Muscle of back (tissue), 13 donors: ENCODE measurements around the gene ENDOG. TPM values are rescaled to one million over a fixed set of nuclear protein-coding genes. Genes with fewer than 3 reads are reported as not detected.
"Not testable (repeated sequence)": the region's sequence is repeated elsewhere in the genome, so short reads cannot be mapped to it uniquely, and the experiment has no call there.

Experiments
- DNase-seq, 3 donors: peaks; one replicate each; pipeline versions ENCODE4 v3.0.0 to v3.0.0-alpha.2; 2013
- long read RNA-seq, 9 donors: transcript quantifications; one replicate each; lab custom pipeline, GENCODE V29; 2026
- polyA plus RNA-seq, 10 donors: library from polyadenylated mRNA; unstranded; fragments of 120-200 nt; gene quantifications; one replicate each; pipeline ENCODE4 v1.2.1, GENCODE V29; 2013; ENCODE audit not compliant: insufficient read length in 10 of 10

ENDOG gene
- polyA plus RNA-seq, result 10 to 100 TPM; 11.1 to 24.9 (median 14.7) TPM
- long read RNA-seq, donor 1, transcript ENDOG-201 (3 exons, 1,172 nt), result major isoform, 13 of 20 reads
- long read RNA-seq, donor 1, partial matches to known transcripts, result 7 of 20 reads
- long read RNA-seq, donor 1, other reads (novel, unspliced or antisense), result 0 of 20 reads
- long read RNA-seq, donor 2, transcript ENDOG-201 (3 exons, 1,172 nt), result major isoform, 25 of 25 reads
- long read RNA-seq, donor 2, partial matches to known transcripts, result 0 of 25 reads
- long read RNA-seq, donor 2, other reads (novel, unspliced or antisense), result 0 of 25 reads
- long read RNA-seq, donor 3, result 0 reads
- long read RNA-seq, donor 4, transcript ENDOG-201 (3 exons, 1,172 nt), result major isoform, 19 of 19 reads
- long read RNA-seq, donor 4, partial matches to known transcripts, result 0 of 19 reads
- long read RNA-seq, donor 4, other reads (novel, unspliced or antisense), result 0 of 19 reads
- long read RNA-seq, donor 5, transcript ENDOG-201 (3 exons, 1,172 nt), result major isoform, 20 of 32 reads
- long read RNA-seq, donor 5, partial matches to known transcripts, result 12 of 32 reads
- long read RNA-seq, donor 5, other reads (novel, unspliced or antisense), result 0 of 32 reads
- long read RNA-seq, donor 6, transcript ENDOG-201 (3 exons, 1,172 nt), result major isoform, 31 of 31 reads
- long read RNA-seq, donor 6, partial matches to known transcripts, result 0 of 31 reads
- long read RNA-seq, donor 6, other reads (novel, unspliced or antisense), result 0 of 31 reads
- long read RNA-seq, donor 7, transcript ENDOG-201 (3 exons, 1,172 nt), result major isoform, 17 of 17 reads
- long read RNA-seq, donor 7, partial matches to known transcripts, result 0 of 17 reads
- long read RNA-seq, donor 7, other reads (novel, unspliced or antisense), result 0 of 17 reads
- long read RNA-seq, donor 8, transcript ENDOG-201 (3 exons, 1,172 nt), result major isoform, 15 of 15 reads
- long read RNA-seq, donor 8, partial matches to known transcripts, result 0 of 15 reads
- long read RNA-seq, donor 8, other reads (novel, unspliced or antisense), result 0 of 15 reads
- long read RNA-seq, donor 9, transcript ENDOG-201 (3 exons, 1,172 nt), result major isoform, 5 of 5 reads
- long read RNA-seq, donor 9, partial matches to known transcripts, result 0 of 5 reads
- long read RNA-seq, donor 9, other reads (novel, unspliced or antisense), result 0 of 5 reads

DNA sequence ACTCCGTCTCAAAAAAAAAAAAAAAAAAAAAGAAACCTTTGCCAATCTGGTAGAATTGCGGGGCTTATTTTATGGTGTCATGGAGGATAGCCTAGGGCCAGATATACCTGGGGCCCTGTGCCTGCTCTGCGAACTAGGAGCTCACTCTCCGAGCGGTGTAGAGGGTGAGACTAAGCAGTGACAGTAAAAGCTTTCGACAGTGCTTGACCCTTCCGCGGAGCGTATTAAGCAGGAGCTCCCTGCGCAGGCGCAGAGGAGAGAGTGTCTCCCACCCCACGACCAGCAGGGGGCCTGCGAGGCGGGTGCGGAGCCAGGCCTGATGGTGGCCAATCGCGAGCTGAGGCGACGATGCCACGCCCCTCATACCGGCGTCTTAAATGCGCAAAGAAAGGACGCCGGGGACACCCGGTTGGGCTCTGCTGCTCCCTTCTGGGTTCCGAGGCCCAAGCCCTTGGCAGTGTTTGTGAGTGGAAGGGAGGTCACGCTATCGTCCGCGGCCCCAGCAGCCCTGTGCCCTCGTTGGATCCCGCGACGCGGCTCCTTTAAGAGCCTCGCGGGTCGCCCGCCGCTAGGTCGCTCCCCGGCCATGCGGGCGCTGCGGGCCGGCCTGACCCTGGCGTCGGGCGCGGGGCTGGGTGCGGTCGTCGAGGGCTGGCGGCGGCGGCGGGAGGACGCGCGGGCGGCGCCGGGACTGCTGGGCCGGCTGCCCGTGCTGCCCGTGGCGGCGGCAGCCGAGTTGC is at the start of gene ENDOG:
TSS of gene ENDOG (plus strand) at position 402 of the 740 bp plus-strand sequence. CDS start at position 587, 185 bp downstream.
- DNase-seq, result peak; percentile 97 to 99 (median 99)

DNA sequence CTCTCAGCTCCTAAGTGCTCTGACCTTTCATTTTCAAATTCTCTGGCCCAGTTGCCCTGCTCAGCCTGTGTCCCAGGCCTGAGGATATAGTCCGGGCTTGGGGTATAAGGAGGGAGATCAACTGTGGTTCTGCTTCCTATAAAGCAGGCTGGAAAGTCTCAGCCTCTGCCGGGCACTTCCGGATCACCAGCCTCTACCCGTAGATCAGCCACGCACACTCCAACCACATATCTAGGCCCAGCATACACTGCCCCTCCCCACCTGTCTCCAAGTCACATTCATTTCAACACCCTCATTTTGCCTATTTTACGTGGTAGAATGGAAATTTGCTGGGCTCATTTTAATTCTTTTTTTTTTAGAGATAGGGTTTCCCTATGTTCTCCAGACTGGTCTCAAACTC is 49.7 kb upstream of the ENDOG start:
- no peak for DNase-seq

GRCh38 chr9:128770286-128771030 is 47.8 kb upstream of the ENDOG start:
- no peak for DNase-seq

DNA sequence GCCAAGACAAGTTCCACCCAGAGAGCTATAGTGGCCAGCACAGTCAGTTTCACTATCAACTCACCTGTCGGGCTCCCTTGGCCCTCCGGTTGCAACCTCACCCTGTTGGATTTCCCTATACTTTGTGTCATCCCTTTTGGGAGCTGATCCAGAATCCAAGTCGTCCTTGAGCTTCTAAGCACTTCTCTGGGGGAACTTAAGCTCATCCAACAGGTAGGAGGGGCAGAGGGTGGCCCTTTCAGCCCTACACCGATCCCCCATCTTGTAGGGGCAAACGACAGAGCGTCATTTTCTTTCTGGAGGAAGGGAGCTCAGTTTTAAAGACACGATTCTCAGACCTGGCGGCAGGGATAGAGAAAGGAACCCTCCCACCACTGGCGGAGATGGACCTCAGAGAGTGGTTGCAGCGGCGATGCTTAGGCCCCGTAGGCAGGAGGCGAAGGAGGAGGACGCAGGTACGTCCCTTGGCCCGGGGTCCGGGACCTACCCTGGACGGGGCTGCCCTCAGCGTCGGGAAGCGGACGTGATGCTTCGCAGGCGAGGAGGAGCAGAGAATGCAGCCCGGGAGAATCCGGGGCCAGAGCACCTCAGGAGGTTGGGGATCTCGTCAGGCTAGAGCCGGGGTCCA is 47.1 kb upstream of the ENDOG start:
- peak in 1 of 3 donors; percentile 3 for DNase-seq

DNA sequence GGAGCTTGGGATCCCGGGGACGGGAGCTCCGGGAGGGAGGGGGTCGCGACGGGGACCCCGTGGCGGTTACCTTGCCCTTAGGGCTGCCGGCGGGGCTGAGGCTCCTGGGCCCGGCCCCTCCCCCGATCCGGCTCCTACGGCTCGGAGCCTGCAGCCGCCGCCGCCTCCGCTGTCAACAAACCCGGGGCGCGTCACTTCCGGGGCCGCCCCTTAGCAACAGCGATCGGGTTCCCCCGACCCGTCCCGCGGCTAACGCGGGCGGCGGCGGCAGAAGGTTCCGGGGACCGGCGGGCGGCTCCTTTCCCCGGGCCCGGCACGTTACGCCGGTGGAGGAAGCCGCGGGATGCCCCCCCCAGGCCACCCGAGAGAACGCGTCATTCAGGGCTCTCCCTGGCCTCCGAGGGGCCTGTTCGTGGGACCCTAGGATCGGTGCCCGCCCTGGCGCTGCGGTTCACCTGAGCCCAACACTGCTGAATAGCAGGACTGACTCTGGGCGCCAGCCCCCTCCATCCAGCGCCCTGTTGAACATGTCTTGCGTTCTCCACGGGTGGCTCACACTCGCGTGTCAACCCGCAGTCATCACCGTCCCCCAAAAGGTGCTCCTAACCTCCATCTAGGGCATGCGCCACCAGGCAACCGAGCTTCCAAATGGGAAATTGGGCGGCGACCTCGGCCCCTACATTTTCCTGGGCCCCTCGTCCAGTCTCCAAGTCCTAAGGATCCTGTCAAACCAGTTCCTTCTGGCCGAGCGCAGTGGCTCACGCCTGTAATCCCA is 46.4 kb upstream of the ENDOG start, which contains the start of gene ZER1:
TSS of gene ZER1 (minus strand) at position 183 of the 775 bp plus-strand sequence. CDS start 16,362 bp downstream, outside the sequence.
- peak; percentile 89 to 96 (median 93) for DNase-seq

GRCh38 chr9:128773049-128773448 is 45.3 kb upstream of the ENDOG start:
- DNase-seq, result no peak

DNA sequence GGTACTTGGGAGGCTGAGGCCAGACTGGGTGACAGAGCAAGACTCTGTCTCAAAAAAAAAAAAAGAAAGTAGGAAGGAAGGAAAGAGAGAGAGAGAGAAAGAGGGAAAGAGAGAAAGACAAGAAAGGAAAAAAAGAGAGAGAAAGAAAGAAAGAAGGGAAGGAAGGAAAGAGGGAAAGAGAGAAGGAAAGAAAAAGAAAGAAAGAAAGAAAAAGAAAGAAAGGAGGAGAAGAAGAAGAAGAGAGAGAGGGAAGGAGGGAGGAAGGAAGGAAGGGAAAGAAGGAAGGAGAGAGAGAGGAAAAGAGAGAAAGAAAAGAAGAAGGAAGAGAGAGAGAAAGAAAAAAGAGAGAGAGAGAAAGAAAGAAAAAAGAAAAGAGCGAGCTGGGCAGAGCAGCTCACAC is 43.5 kb upstream of the ENDOG start:
- DNase-seq, result no peak

- DNase-seq, result not testable (repeated sequence)
Observed at GRCh38 chr9:128780093-128780492, 38.2 kb upstream of the ENDOG start.

DNA sequence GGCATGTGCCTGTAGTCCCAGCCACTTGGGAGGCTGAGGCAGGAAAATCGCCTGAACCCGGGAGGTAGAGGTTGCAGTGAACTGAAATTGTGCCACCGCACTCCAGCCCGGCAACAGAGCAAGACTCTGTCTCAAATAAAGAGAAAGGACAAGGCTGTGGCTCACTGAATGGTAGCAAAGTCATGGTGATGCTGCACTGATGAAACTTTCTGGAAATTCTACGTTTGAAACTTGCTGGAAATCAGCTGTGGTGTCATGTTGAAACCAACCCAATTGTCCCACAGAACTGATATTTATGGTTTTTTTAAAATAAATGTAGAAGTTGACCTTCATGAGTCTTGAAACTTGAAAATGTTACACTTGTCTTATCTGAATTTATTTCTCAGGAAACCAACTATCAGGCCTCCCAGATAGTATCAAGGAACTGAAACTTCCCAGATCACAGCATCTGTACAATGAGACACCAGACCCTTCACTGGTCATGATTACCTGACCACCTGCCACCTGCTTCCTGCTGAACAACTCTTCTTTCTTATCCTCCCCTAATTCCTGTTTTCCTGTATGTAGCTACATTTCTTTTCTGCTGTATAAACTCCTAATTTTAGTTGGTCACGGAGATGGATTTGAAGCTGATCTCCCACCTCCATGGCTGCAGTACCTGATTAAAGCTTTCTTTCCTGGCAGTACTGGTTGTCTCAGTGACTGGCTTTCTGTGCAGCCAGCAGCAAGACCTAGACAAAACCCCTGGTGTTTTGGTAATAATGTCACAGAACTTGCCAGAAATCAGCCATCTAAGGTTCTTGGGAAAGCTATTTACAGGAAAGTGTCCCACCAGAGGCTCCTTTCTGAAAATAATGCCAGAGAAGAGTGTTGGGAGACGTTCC is 36.9 kb upstream of the ENDOG start:
- no peak for DNase-seq

DNA sequence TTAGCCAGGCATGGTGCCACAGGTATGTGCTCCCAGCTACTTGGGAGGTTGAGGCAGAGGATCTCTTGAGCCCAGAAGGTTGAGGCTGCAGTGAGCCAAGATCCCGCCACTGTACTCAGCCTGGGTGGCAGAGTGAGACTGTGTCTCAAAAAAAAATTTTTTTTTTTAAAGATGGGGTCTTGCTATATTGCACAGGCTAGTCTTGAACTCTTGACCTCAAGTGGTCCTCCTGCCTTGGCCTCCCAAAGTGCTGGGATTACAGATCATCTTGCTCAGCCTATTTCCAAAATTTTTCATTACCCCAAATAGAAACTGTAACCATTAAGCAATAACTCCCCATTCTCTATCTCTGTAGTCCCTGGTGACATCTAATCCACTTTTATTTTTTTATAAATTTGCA is 35.6 kb upstream of the ENDOG start:
- no peak for DNase-seq

GRCh38 chr9:128785427-128785826 is 32.9 kb upstream of the ENDOG start:
- no peak for DNase-seq

DNA sequence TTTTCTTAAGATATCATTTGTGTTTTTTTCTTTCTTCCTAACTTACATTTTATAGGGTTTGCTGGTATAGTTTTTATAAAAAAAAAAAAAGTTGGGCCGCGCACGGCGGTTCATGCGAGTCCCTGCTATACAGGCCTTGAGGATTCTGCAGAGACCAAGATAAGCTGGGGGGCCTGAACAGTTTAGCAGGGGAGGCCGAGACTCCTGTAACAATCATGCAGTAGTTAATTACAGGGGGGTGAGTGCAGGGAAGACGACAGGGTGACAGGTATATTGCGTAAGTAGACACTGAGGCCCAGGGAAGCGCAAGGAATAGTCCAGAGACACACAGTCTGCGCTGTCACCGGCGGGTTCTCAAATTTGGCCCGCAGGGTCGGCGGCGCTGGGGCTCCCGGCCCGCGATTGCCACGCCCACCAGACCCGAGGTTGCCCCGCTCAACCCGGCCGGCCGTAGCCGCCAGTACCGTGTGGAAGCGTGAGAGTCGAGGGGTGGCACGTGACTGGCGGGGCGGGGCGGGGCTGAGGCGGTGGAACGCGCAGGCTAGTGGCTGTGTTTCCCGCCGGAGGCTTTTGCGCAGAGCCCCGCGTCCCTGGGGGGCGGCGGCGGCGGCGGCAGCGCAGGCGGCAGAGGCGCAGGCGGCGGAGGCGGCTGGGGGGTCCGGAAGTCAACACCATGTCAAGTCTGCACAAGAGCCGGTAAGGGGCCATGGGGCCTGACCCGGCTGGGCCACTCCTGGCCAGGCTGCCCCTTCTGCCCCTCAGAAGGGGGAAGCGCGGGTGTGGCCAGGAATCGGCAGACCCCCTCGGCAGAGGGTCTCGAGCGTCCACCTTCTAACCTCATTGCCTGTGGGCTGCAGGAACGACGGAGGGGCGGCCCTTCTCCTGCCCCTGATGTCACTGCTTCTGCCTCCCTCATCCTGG is 31.4 kb upstream of the ENDOG start, which contains the start of gene TBC1D13:
TSS of gene TBC1D13 (plus strand) at position 573 of the 921 bp plus-strand sequence. CDS start at position 674, 101 bp downstream.
- peak; percentile 79 to 93 (median 84) for DNase-seq

- DNase-seq, result peak in 2 of 3 donors; percentile 21 to 58
Observed at GRCh38 chr9:128787659-128788058, 30.6 kb upstream of the ENDOG start.

DNA sequence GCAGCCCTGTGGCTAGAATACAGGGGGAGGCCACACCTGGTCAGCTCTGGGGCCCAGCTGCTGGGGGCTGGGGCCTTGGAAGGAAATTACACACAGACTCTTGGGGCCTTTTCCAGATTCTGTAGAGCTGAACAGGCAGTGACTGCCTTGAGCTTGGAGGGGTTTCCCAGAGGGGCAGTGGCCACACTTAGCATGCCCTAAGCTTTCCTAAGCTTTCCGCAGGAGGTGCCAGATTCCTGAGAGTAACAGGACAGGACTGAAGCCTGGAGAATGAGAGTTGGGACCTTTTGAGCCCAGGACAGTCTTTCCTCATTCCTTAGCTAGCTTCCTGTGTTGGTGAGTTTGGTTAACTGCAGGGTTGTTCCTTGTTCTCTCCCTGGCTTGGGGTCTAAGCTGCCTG is 29.9 kb upstream of the ENDOG start:
- no peak for DNase-seq

- DNase-seq, result no peak
Observed at GRCh38 chr9:128790536-128790935, 27.8 kb upstream of the ENDOG start.

GRCh38 chr9:128792134-128792533 is 26.2 kb upstream of the ENDOG start:
- DNase-seq, result no peak
